Measurements from ENCODE around the gene PRR20C.
"Not testable (repeated sequence)": the region's sequence is repeated elsewhere in the genome, so short reads cannot be mapped to it uniquely, and the experiment has no call there.

The PRR20C gene

DNA sequence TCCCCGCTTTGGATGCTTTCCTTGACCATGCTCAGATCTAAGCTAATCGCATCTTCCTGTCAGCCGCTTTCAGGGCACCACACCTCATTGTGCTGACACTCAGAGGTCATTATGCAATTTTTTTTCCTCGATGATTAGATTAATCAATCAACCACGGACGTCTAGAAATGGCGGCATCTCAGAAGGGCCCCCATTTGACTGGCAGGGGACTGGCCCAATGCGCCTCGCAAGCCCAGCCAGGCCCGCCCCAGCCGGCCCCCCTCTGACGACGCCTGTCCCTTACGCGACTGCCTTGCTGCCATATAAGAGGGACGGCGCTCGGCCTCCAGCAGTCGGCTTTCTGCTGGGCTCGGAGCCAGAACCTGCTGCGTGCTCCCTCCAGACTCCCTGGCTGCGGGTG, at the start of gene PRR20C:
Gene PRR20C (plus strand): TSS at position 301 of the 400 bp plus-strand sequence. CDS start 387 bp downstream, outside the sequence.
- FAIRE-seq: not testable (repeated sequence)

DNA sequence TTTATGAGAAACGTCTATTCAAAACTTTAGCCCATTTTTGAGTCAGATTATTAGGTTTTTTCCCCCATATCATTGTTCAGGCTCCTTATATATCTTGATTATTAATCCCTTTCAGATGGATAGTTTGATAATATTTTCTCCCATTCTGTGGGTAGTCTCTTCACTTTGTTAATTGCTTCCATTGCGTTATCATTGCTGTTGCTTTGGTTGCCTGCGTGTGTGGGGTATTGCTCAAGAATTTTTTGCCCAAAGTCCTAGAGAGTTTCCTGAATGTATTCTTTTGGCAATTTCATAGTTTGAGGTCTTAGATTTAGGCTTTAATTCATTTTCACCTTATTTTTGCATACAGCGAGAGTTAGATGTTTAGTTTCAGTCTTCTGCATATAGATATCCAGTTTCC, 38.9 kb upstream of the PRR20C start:
- FAIRE-seq: no peak

GRCh38 chr13:57123681-57124080, 30.2 kb upstream of the PRR20C start:
- no peak for FAIRE-seq

DNA sequence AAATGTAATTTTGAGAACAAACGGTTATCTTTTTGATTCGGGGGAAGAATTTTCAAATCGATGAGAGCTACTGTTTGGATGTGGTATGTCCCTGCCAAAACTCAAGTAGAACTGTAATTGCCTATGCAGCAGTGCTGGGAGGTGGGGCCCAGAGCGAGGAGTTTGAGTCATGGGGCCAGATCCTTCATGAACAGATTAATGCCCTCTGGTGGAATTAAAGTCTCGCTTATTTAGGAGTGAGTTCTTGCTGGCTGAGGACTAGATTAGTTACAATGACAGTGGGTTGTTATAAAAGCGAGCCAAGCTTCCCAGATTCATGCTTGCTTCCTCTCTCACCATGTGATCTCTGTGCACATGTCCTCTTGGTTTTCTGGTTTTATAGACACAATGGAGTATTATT, 25.0 kb upstream of the PRR20C start:
- no peak for FAIRE-seq

DNA sequence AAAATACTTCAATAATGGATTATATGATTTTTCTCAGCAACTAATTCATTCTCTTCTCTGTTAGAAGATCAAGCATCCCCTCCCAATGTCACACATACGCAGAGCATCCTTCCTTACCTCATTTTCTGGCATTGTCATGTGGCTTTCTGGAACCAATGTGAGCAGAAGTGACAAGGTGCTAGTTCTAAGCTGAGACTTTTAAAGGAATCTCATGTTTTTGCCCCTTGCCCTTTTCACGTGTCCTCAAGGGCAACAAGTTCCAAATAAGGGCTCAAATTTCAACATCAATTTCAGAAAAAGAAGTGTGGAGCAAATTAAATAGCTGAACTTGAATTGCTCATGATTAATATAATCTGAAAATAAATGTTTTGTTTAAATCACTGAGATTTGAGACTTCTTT, 17.8 kb upstream of the PRR20C start:
- no peak for FAIRE-seq

GRCh38 chr13:57137585-57137984, 16.3 kb upstream of the PRR20C start:
- no peak for FAIRE-seq

DNA sequence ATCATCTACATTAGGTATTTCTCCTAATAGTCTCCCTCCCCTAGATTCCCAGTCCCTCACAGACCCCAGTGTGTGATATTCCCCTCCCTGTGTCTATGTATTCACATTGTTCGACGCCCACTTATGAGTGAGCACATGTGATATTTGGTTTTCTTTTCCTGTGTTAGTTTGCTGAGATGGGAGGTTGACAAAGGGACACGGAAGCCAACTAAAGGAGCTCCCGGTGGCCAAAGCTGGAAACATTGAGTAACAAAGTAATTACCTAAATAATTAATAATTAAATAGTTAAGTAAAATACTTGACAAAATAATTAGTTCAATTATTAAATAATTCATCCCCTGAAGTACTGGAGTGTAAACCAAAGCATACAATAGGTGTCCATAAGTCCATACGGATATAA, 14.9 kb upstream of the PRR20C start:
- FAIRE-seq: no peak

- not testable (repeated sequence) for FAIRE-seq
Measured at GRCh38 chr13:57139781-57140180, 14.1 kb upstream of the PRR20C start.

DNA sequence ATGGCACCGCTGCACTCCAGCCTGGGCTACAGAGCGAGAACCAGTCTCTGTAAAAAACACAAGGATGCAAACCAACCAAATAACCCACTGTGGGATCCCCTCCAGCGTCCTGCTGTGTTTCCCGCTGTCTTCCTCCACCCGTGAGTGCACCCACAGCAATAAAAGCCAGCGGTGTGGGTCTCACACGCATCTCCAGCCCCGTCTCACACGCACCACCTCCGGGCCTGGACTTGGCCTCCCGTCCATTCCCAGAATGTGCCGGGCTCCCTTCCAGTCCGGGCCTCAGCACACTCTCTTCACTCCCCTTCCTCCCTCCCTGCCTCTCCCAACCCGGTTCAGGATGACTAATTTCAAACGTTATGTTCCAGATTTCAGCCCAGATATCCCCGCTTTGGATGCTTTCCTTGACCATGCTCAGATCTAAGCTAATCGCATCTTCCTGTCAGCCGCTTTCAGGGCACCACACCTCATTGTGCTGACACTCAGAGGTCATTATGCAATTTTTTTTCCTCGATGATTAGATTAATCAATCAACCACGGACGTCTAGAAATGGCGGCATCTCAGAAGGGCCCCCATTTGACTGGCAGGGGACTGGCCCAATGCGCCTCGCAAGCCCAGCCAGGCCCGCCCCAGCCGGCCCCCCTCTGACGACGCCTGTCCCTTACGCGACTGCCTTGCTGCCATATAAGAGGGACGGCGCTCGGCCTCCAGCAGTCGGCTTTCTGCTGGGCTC, 13.5 kb upstream of the PRR20C start, which contains the start of gene PRR20A:
Gene PRR20A (plus strand): TSS at position 684 of the 734 bp plus-strand sequence. CDS start 387 bp downstream, outside the sequence.
- FAIRE-seq: not testable (repeated sequence)

- not testable (repeated sequence) for FAIRE-seq
Measured at GRCh38 chr13:57147188-57147587, 6.7 kb upstream of the PRR20C start, which contains the start of gene PRR20B. Gene PRR20B (plus strand): TSS chr13:57147488. CDS start chr13:57147875, 387 bp downstream.

GRCh38 chr13:57148106-57148505, 5.8 kb upstream of the PRR20C start:
- FAIRE-seq: not testable (repeated sequence)

GRCh38 chr13:57160332-57160731, 6.5 kb downstream of the PRR20C start, which contains the start of gene PRR20D:
Gene PRR20D (plus strand): TSS chr13:57160632. CDS start chr13:57161019, 387 bp downstream.
- not testable (repeated sequence) for FAIRE-seq

- not testable (repeated sequence) for FAIRE-seq
Measured at GRCh38 chr13:57166897-57167296, 13.0 kb downstream of the PRR20C start, which contains the start of gene PRR20E. Gene PRR20E (plus strand): TSS chr13:57167197. CDS start chr13:57167584, 387 bp downstream.

DNA sequence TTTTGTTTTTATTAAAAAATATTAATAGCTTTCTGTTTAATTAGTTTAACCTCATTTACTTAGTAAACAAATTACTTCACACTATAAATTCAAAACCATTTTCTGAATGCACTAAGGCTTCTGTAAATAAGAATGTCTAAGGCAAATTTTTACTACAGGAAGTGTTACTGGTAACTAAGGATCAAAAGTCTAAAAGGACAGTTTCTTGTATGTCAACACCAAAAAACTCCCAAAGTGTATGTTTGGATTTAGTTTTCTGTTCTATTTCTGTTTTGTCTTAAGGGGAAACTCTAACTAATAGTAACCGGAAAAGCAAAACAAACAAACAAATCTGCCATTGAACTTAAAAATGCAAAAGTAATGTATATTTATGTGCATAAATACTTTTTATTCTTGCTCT, 37.8 kb downstream of the PRR20C start:
- FAIRE-seq: no peak

All from TTC549 (cell line).